IPS DF 4.7 (cell line): ENCODE data around the gene KRTAP15-1.

Experiments
- DNase-seq: peaks from one replicate; pipeline ENCODE4 v3.0.0-alpha.2; 2013; ENCODE audit warnings: low spot score; ENCODE audit errors: extremely low read depth

The KRTAP15-1 gene

DNA sequence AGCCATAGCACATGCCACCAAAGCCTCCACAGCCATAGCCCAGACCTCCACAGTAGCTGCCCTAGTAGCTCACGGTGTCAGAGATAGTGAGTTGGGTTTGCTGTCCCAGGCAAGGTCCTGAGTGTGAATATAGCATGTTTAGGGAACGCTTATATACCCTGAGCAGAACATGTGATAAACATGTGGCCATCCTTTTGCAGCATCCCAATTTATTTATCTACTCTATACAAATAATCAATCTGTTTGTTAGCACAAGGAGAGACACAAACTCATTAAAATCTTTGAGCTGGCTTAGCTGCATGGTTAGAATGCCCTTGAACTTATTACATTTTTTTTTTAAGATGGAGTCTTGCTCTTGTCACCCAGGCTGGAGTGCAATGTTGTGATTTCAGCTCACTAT, 47.3 kb downstream of the KRTAP15-1 start, which contains the start of gene KRTAP19-2:
Gene KRTAP19-2 (minus strand): TSS at position 101 of the 400 bp plus-strand sequence. CDS start 88 bp downstream, at position 13.
- no peak for DNase-seq
